ENCODE data around the gene ATAT1. TPM values are rescaled to one million over a fixed set of nuclear protein-coding genes. Genes with fewer than 3 reads are reported as not detected.

The ATAT1 gene
- total and polyA plus RNA-seq, 2 of the 4 experiments (the other 2 are of a cell fraction), result 5.6 to 15.5 TPM

- H2AK5ac ChIP-seq (ENCODE audit: low read depth, low read length), result no peak overlapping the region
- ChIA-PET CTCF (interaction anchor here (1.8 kb wide), 1 partner anchor 13 kb away, joined by 6 read pairs; no protein-coding TSS in a partner anchor), POLR2A (ENCODE audit: unreplicated experiment) (interaction anchor here (0.6 to 2.2 kb wide), 6 partner anchors 9 to 110 kb away, joined by 3 to 14 read pairs (median 3); partner anchors contain the start of gene DHX16)
- H3K9me3 ChIP-seq (ENCODE audit: control insufficient read depth, insufficient read depth, low read length), result no peaks in the 10 kb centered on the region
- H3K27ac ChIP-seq (ENCODE audit: insufficient read depth, low read length), result no peak overlapping the region
- H3K36me3 ChIP-seq (ENCODE audit: control insufficient read depth, insufficient read depth, low read length), result peaks cover 29% of the 10 kb centered on the region
- H3K4me1 ChIP-seq (ENCODE audit: control insufficient read depth, insufficient read depth, low read length), result peaks cover 7% of the 10 kb centered on the region
- H4K5ac ChIP-seq (ENCODE audit: low read depth, low read length), result no peak overlapping the region
- H2BK15ac ChIP-seq (ENCODE audit: low read depth, low read length), result no peak overlapping the region
- peaks cover 42 to 66% of the 10 kb centered on the region in 2 experiments for H3K79me1 ChIP-seq (ENCODE audit: low read depth in 1 of 2, low read length in 2 of 2)
- dilution Hi-C loops (cut with HindIII; ENCODE audit: low sequenced_read_pairs, unreplicated experiment) (no loop called here), in situ Hi-C loops (cut with MboI; ENCODE audit: low sequenced_read_pairs) (no loop called here), intact Hi-C loops (cut with micrococcal nuclease) (no loop called here)
- no peak overlapping the region for H3K18ac ChIP-seq (ENCODE audit: low read depth, low read length)
- no peak overlapping the region for H2AK9ac ChIP-seq (replicated peaks; ENCODE audit: low read depth, low read length, poor library complexity)
- H4K20me1 ChIP-seq (ENCODE audit: insufficient read depth, low read length), result peaks cover 58% of the 10 kb centered on the region
- no peak for TF ChIP-seq ELK1 (IDR thresholded peaks at IDR 0.05; ENCODE audit: borderline replicate concordance, low read depth, low read length)
- no peak for TF ChIP-seq CEBPB (IDR thresholded peaks at IDR 0.05; ENCODE audit: low read depth, low read length)
- no peak for TF ChIP-seq CHD1 (IDR thresholded peaks at IDR 0.05; ENCODE audit: low read depth, low read length)
- 0 out of 2 replicates have a peak, but pooled peaks have one; percentile 18 for TF ChIP-seq POLR2A (IDR thresholded peaks at IDR 0.05; ENCODE audit: low read depth, low read length)
- no peak overlapping the region for H4K8ac ChIP-seq (ENCODE audit: low read depth in 2 of 2, low read length in 2 of 2)
- H3K14ac ChIP-seq (replicated peaks; ENCODE audit: low read depth, low read length), result no peak overlapping the region; the same call in 1 of the 2 replicates
- H2AFZ ChIP-seq (replicated peaks; ENCODE audit: low read length, poor library complexity), result no peak overlapping the region
- no peak overlapping the region for H2BK20ac ChIP-seq (ENCODE audit: low read depth, low read length)
- H3K56ac ChIP-seq (ENCODE audit: extremely low read depth, insufficient read depth, low read length), result no peak overlapping the region; the same call in 1 of the 2 replicates
- no peak overlapping the region; the same call in 1 of the 2 replicates for H3K4me2 ChIP-seq (ENCODE audit: low read depth, low read length)
- H4K91ac ChIP-seq (ENCODE audit: insufficient read depth, low read depth, low read length), result no peak overlapping the region
- H3K4ac ChIP-seq (ENCODE audit: low read depth, low read length), result no peak overlapping the region
- no peak overlapping the region for H2BK120ac ChIP-seq (ENCODE audit: low read depth, low read length)
- H3K9ac ChIP-seq (ENCODE audit: low read depth, low read length), result no peak overlapping the region
- ATAC-seq (ENCODE audit: low read depth) (no peak), DNase-seq (peak; percentile 52)
- H3K9me1 ChIP-seq (ENCODE audit: insufficient read depth, low read length), result peaks cover 10% of the 10 kb centered on the region
- BruUV-seq (replicated peaks), result no TSS peak
- no peaks in the 10 kb centered on the region for H3K27me3 ChIP-seq (ENCODE audit: control insufficient read depth, insufficient read depth, low read length)
- no peak overlapping the region for H2BK5ac ChIP-seq (ENCODE audit: low read depth, low read length, poor library complexity, severe bottlenecking)
- peak overlapping the region; percentile 13 for H3K23ac ChIP-seq (ENCODE audit: low read depth, low read length)
- no peak overlapping the region for H3K4me3 ChIP-seq (ENCODE audit: insufficient read depth, low read depth, low read length)
Measured at GRCh38 chr6:30613251-30614043, 13.2 kb upstream of the ATAT1 start.
